ENCODE results near the gene TBC1D12. TPM values are rescaled to one million over a fixed set of nuclear protein-coding genes. Genes with fewer than 3 reads are reported as not detected.
"Not testable (repeated sequence)": the region's sequence is repeated elsewhere in the genome, so short reads cannot be mapped to it uniquely, and the experiment has no call there.

The TBC1D12 gene
- total and polyA plus RNA-seq, 4 donors, result 4.5 to 29.0 (median 15.6) TPM

GRCh38 chr10:94524146-94524545 is 121.8 kb downstream of the TBC1D12 start:
- ATAC-seq (ENCODE audit: insufficient read depth, low FRiP score) (no peak), DNase-seq (no peak)
- no peaks in the 10 kb centered on the region for H3K27me3 ChIP-seq (ENCODE audit: control insufficient read depth in 3 of 3, insufficient read depth in 3 of 3, low read length in 2 of 3)
- 90 to 95% methylated on average over 7 of the region's 7 CpGs for WGBS, 2 donors
- H3K9me3 ChIP-seq (ENCODE audit: control insufficient read depth in 4 of 4, insufficient read depth in 3 of 4, low read length in 3 of 4), result no peaks in the 10 kb centered on the region
- TF ChIP-seq CTCF (IDR thresholded peaks at IDR 0.05; ENCODE audit: control extremely low read depth, extremely low read depth), result no peak
- H3K9ac ChIP-seq (ENCODE audit: insufficient read depth in 1 of 2, low read length in 2 of 2), result no peak overlapping the region
- H3K27ac ChIP-seq (ENCODE audit: low read depth in 1 of 2, low read length in 1 of 2), result no peak overlapping the region
- peaks cover 0 to 8% (median 6%) of the 10 kb centered on the region in 4 donors for H3K36me3 ChIP-seq (ENCODE audit: control insufficient read depth in 4 of 4, insufficient read depth in 4 of 4, low read length in 4 of 4)
- no peak overlapping the region for H3K4me3 ChIP-seq
- no peaks in the 10 kb centered on the region for H3K4me1 ChIP-seq (ENCODE audit: control insufficient read depth in 5 of 5, insufficient read depth in 5 of 5, low read length in 5 of 5)

DNA sequence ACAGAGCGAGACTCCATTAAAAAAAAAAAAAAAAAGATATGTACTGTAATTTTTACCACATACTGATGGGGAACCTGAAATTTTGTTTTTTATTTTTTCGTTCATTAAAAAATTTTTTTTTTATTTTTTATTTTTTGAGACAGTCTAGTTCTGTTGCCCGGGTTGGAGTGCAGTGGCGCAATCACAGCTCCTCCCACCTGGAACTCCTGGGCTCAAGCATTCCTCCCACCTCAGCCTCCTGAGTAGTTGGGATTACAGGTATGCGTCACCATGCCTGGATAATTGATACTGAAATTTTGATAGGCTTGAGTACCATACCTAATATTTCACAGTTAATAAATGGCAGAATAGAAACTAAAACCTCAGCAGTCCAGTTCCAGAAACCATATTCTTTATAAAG is 122.4 kb downstream of the TBC1D12 start:
- ATAC-seq (ENCODE audit: insufficient read depth, low FRiP score) (no peak), DNase-seq (no peak)
- Histone ChIP-seq H3K27ac (ENCODE audit: low read depth in 1 of 2, low read length in 1 of 2) (no peak overlapping the region), H3K9me3 (ENCODE audit: control insufficient read depth in 4 of 4, insufficient read depth in 3 of 4, low read length in 3 of 4) (no peaks in the 10 kb centered on the region), H3K9ac (ENCODE audit: insufficient read depth in 1 of 2, low read length in 2 of 2) (no peak overlapping the region), H3K4me3 (no peak overlapping the region), H3K36me3 (ENCODE audit: control insufficient read depth in 4 of 4, insufficient read depth in 4 of 4, low read length in 4 of 4) (peaks cover 0 to 8% (median 6%) of the 10 kb centered on the region in 4 donors), H3K27me3 (ENCODE audit: control insufficient read depth in 3 of 3, insufficient read depth in 3 of 3, low read length in 2 of 3) (no peaks in the 10 kb centered on the region), H3K4me1 (ENCODE audit: control insufficient read depth in 5 of 5, insufficient read depth in 5 of 5, low read length in 5 of 5) (no peaks in the 10 kb centered on the region)
- TF ChIP-seq CTCF (IDR thresholded peaks at IDR 0.05; ENCODE audit: control extremely low read depth, extremely low read depth), result no peak
- WGBS, 2 donors, result 96 to 98% methylated on average over 5 of the region's 5 CpGs

GRCh38 chr10:94531550-94531949 is 129.2 kb downstream of the TBC1D12 start:
- not testable (repeated sequence) for H3K9me3 ChIP-seq (ENCODE audit: control insufficient read depth in 4 of 4, insufficient read depth in 3 of 4, low read length in 3 of 4); H3K27me3 ChIP-seq (ENCODE audit: control insufficient read depth in 3 of 3, insufficient read depth in 3 of 3, low read length in 2 of 3); H3K4me3 ChIP-seq; H3K4me1 ChIP-seq (ENCODE audit: control insufficient read depth in 5 of 5, insufficient read depth in 5 of 5, low read length in 5 of 5); ATAC-seq (ENCODE audit: insufficient read depth, low FRiP score); H3K9ac ChIP-seq (ENCODE audit: insufficient read depth in 1 of 2, low read length in 2 of 2); DNase-seq; H3K27ac ChIP-seq (ENCODE audit: low read depth in 1 of 2, low read length in 1 of 2)
- peaks cover 2 to 12% (median 4%) of the 10 kb centered on the region in 4 donors for H3K36me3 ChIP-seq (ENCODE audit: control insufficient read depth in 4 of 4, insufficient read depth in 4 of 4, low read length in 4 of 4)

- Histone ChIP-seq H3K9ac (ENCODE audit: insufficient read depth in 1 of 2, low read length in 2 of 2) (no peak overlapping the region), H3K9me3 (ENCODE audit: control insufficient read depth in 4 of 4, insufficient read depth in 3 of 4, low read length in 3 of 4) (no peaks in the 10 kb centered on the region), H3K27me3 (ENCODE audit: control insufficient read depth in 3 of 3, insufficient read depth in 3 of 3, low read length in 2 of 3) (no peaks in the 10 kb centered on the region), H3K36me3 (ENCODE audit: control insufficient read depth in 4 of 4, insufficient read depth in 4 of 4, low read length in 4 of 4) (peaks cover 2 to 12% (median 4%) of the 10 kb centered on the region in 4 donors), H3K27ac (ENCODE audit: low read depth in 1 of 2, low read length in 1 of 2) (no peak overlapping the region), H3K4me1 (ENCODE audit: control insufficient read depth in 5 of 5, insufficient read depth in 5 of 5, low read length in 5 of 5) (no peaks in the 10 kb centered on the region), H3K4me3 (no peak overlapping the region)
- no peak for TF ChIP-seq CTCF (IDR thresholded peaks at IDR 0.05; ENCODE audit: control extremely low read depth, extremely low read depth)
- WGBS, 2 donors, result 89 to 98% methylated on average over 1 of the region's 1 CpG
- ATAC-seq (ENCODE audit: insufficient read depth, low FRiP score) (no peak), DNase-seq (no peak)
These were observed 130.7 kb downstream of the TBC1D12 start for GRCh38 chr10:94533027-94533426.

DNA sequence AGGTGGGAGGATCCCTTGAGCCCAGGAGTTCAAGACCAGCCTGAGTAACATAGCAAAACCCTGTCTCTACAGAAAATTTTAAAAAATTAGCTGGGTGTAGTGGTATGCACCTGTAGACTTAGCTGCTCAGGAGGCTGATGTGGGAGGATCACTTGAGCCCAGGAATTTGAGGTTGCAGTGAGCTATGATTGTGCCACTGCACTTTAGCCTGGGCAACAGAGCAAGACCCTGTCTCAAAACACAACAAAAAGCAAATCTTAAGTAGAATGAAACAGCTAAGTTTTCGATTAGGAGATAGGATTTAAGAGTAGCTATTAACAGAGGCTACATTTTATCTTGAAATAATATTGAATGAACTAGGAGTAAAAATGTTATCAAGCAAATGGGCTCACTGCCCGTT is 139.9 kb downstream of the TBC1D12 start:
- H3K9ac ChIP-seq (ENCODE audit: insufficient read depth in 1 of 2, low read length in 2 of 2); H3K36me3 ChIP-seq (ENCODE audit: control insufficient read depth in 4 of 4, insufficient read depth in 4 of 4, low read length in 4 of 4); H3K27ac ChIP-seq (ENCODE audit: low read depth in 1 of 2, low read length in 1 of 2); H3K4me3 ChIP-seq; H3K9me3 ChIP-seq (ENCODE audit: control insufficient read depth in 4 of 4, insufficient read depth in 3 of 4, low read length in 3 of 4); H3K27me3 ChIP-seq (ENCODE audit: control insufficient read depth in 3 of 3, insufficient read depth in 3 of 3, low read length in 2 of 3); DNase-seq; ATAC-seq (ENCODE audit: insufficient read depth, low FRiP score); H3K4me1 ChIP-seq (ENCODE audit: control insufficient read depth in 5 of 5, insufficient read depth in 5 of 5, low read length in 5 of 5): not testable (repeated sequence)
- WGBS, 2 donors, result 88 to 97% methylated on average over 2 of the region's 2 CpGs

Data from lung (tissue), 12 donors.